Mammary epithelial cell (primary cell): ENCODE data around the gene OR8A1.

ENCODE experiments used
- EZH2 ChIP-seq: IDR thresholded peaks from 2 replicates; pipeline ENCODE4 v1.6.1; 2012; ENCODE audit warnings: low read length, inconsistent platforms, borderline replicate concordance
- TF ChIP-seq, protein P1 (sequence below), 2 donors: IDR thresholded peaks in 1 of 2; conservative IDR thresholded peaks in 1 of 2; 2 replicates each; pipeline ENCODE4 v1.5.1; 2011 to 2012; ENCODE audit warnings: inconsistent platforms in 2 of 2, low read length in 2 of 2, mild to moderate bottlenecking in 2 of 2, control low read depth in 1 of 2, low read depth in 1 of 2; ENCODE audit not compliant: insufficient read depth in 1 of 2; ENCODE audit errors: extremely low read depth in 1 of 2

DNA sequence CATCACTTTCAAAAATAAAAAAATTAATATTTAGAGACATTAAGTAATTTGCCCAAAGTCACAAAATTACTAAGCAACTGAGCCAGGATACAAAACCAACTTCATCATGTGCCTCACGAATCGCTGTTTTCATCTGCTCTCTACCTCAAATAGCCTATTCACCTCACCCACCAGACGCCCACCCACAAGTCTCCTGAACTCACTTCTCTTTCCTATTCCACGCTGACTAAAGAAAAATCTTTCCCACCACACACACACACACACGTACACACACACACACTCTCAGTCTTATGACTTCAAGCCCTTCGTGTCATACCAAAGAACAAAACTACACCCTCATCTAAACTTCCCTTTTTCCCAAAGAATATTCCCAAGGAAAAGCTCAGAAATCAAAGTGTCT, 28.6 kb upstream of the OR8A1 start:
- TF ChIP-seq, protein P1, sequence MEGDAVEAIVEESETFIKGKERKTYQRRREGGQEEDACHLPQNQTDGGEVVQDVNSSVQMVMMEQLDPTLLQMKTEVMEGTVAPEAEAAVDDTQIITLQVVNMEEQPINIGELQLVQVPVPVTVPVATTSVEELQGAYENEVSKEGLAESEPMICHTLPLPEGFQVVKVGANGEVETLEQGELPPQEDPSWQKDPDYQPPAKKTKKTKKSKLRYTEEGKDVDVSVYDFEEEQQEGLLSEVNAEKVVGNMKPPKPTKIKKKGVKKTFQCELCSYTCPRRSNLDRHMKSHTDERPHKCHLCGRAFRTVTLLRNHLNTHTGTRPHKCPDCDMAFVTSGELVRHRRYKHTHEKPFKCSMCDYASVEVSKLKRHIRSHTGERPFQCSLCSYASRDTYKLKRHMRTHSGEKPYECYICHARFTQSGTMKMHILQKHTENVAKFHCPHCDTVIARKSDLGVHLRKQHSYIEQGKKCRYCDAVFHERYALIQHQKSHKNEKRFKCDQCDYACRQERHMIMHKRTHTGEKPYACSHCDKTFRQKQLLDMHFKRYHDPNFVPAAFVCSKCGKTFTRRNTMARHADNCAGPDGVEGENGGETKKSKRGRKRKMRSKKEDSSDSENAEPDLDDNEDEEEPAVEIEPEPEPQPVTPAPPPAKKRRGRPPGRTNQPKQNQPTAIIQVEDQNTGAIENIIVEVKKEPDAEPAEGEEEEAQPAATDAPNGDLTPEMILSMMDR (conservative IDR thresholded peaks at IDR 0.05 in 1 of 2, IDR thresholded peaks at IDR 0.05 in 1 of 2; ENCODE audit: extremely low read depth in 1 of 2, insufficient read depth in 1 of 2, low read depth in 1 of 2, low read length in 2 of 2), result no peak
- TF ChIP-seq EZH2, result no peak
